HG02943 (cell line): ENCODE measurements around the gene KCNJ12.
"Not testable (repeated sequence)": the region's sequence is repeated elsewhere in the genome, so short reads cannot be mapped to it uniquely, and the experiment has no call there.

ENCODE experiments used
- ATAC-seq: cut with Tn5 transposase; IDR thresholded peaks from one replicate; pipeline ENCODE4 v1.9.1; 2021; ENCODE audit warnings: mild to moderate bottlenecking, low read depth, moderate library complexity; ENCODE audit not compliant: unreplicated experiment

The KCNJ12 gene

GRCh38 chr17:21348926-21349261 lies 27.3 kb upstream of the KCNJ12 start:
- ATAC-seq = not testable (repeated sequence)

GRCh38 chr17:21349358-21350050 lies 26.7 kb upstream of the KCNJ12 start:
- not testable (repeated sequence) for ATAC-seq

- ATAC-seq = not testable (repeated sequence)
Measured at GRCh38 chr17:21350495-21350894, 25.7 kb upstream of the KCNJ12 start.

DNA sequence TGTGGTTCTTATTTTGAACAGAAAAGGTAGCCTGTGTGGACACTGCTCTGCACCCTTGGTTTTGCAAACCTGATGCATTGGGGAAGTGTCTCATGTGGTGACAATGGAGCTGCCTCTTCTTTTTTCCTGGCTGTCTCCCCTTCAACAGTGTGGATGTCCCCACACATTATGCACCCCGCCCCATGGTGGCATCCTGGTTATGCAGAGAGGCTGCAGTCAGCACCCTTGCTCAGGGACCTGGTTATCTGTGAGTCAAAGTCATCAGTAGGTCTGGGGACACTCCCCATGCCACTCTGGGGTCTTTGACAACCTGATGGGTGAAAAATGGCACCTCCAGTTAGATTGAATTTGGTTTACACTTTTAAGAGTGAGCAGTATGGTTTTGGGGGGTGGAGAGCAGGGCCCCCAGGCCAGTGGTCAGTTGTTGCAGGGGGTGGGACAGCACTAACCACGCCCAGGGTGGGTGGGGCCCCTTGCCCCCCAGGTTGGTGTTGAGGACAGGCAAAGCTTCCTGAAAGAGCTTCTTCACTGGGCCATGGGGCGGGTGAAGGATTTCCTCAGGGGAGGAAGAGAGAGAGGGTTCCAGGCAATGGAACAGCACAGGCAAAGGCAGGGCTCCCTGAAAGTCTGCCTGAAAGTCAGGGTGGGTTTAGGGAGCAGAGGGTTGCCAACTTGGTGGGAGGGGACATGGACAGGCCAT lies 24.6 kb upstream of the KCNJ12 start:
- ATAC-seq = no peak

DNA sequence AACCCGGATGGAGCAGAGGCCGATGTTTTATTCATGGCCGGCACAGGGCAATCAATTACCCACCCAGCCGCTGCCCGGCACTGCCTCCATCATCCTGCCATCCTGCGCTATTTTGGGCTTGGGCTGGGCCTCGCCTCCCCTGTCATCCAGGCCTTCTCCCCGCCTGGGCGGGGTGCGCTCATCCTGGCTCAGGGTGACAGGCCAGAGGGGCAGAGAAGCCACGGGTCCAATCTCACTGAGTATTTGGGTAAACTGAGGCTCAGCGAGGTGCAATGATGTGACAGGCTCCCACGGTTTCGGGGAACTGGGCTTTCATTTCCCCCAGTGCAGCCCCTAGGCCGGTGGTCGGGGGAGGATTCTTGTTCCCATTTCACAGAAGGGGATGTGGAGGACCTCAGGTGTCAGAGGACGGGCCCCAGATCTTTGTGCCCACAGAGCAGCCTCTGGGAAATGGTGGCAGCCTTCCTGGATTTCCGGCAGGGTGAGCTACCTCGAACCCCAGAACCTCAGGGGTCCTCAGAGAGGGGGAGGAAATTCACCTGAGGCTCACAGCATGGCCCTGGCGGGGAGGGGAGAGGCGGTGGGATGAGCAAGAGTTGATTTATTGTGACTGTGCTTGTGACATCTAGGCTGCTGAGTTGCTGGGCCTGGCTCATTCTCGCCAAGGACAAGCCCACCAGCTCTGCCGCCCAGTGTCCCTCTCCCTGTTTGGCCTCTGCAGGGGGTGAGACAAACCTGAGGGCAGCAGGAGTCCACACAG lies 23.8 kb upstream of the KCNJ12 start:
- ATAC-seq = no peak

DNA sequence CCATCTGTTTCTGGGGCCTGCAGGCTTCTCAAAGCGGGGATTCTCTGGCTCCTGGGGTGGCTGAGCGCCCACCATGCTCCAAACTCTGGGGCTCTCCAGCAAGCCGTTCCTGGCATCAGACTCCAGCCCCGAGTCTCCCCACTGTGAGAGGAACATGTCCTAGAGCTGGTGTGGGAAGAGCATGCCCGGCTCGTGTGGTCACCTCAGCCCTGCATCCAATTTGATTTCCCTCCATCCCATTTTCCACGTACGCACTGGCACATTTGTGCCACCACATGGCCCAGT lies 23.2 kb upstream of the KCNJ12 start:
- no peak for ATAC-seq

GRCh38 chr17:21353326-21354010 lies 22.7 kb upstream of the KCNJ12 start:
- no peak for ATAC-seq

GRCh38 chr17:21354796-21355385 lies 21.3 kb upstream of the KCNJ12 start:
- ATAC-seq = no peak

DNA sequence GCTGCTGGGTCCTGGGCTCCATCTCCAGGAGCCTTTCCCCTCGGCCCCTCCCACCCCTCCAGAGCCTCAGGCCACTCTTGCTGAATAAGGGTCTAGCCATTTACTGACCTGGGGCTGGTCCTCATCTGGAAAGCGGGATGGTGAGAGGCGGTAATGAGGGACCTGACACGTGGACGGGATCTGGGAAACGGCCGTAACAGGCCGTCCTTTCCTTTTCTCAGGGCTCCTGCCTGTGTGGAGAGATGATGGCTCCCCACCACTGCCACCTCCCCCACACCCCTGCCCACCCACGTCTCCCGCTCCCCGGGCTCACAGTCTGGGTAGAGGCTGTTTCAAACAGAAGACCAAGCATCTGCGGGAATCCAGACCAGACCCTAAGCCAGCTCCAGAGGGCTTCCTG lies 20.6 kb upstream of the KCNJ12 start:
- ATAC-seq = no peak

GRCh38 chr17:21356537-21357127 lies 19.5 kb upstream of the KCNJ12 start:
- ATAC-seq = no peak

DNA sequence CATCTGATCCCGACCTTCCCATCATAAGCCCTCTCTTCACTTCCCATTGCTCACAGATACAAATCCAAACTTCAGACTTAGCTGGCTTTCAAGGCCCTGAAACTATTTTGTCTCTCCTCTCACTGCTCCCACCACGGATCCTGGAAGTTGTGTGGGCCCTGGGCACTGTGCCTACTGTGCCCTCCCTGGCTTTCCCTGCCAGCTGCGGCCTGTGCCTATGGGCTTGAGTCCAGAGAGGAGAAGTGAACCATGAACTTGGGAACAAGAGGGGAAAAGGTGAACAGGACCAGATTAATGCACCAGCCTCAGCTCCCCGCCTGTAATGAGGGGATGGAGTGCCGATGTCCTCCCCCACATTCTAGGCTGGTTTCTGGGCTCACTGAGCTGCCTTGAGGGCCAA lies 18.9 kb upstream of the KCNJ12 start:
- ATAC-seq = no peak

DNA sequence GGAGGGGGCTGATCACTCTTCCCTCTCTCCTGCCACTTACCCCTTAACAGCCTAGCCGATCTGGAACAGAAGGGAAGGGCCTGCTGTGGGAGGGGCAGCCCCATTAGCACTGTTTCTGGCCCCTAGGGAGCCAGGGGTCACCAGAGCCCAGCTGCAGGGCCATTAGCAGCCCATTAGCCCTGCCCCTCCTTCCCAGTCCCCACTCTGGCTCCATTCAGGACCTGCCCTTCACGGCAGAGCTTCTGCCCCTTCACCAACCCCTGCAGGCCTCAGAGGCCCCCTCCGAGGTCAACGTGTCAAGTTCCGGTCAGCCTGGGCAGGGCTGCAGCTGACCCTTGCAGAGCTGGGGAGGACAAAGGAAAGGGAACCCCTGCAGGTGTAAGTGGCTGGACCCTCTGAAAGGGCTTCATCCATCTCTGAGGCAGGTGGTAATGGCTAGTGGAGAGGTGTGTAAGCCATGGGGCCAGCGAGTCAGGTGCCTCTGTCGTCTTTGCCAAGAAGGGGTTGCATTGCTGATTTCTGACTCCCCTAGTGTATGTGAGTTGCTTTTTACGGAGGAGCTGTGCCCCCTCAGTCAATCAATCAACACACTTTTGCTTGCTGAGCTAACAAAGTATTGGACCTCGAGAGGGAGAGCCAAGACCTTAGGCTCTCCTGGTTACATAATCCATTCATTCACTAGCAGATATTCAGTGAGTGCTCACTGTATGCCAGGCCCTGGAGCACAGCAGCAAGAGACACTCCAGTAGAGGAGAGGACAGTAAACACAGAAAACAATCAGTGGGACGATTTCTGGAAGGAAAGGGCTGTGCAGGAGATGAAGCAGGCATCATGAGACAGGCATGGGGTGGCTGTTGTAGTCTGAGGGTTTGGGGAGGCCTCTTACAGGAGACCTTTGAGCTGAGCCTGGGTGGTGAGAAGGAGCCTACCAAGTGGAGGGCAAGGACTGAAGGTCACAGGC lies 18.2 kb upstream of the KCNJ12 start:
- no peak for ATAC-seq

DNA sequence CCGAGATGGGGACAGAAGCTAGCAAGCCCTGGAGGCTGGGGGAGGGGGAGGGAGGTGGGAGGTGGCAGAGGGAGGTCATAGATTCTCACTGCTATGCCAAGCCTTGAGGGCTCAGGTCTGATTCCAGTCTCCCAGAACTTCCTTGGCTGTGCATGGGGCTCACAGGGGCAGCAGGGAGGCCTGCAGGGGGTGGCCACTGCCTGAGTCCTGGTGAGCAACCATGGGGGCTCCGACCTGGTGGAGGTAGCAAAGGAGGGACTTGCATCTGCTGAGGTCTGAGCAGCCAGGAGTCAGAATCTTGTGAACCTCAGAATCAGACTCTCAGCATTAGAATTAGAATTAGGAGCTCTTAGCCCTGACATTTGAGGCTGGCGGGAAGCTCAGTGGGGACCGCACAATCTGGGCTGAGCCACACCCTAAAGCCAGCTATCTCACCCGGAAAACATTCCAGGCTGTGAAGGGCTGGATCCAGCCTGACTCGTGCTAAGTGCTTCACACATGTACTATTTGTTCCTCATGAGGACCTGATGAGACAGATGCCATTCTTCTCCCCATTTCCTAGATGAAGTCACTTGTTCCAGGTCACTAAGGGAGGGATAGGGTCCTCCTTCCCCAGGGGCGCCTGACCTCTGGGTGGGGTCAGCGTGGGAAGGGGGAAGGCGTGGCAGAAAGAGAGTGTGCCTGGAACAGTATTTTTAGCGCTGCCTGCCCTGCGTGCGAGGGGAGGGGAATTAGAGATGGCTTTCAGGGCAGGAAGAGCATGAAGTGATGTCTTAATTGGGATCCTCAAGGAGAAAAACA lies 17.3 kb upstream of the KCNJ12 start:
- no peak for ATAC-seq

- ATAC-seq = no peak
Measured at GRCh38 chr17:21359483-21359840, 16.7 kb upstream of the KCNJ12 start.

- no peak for ATAC-seq
Measured at GRCh38 chr17:21360048-21360447, 16.1 kb upstream of the KCNJ12 start.

DNA sequence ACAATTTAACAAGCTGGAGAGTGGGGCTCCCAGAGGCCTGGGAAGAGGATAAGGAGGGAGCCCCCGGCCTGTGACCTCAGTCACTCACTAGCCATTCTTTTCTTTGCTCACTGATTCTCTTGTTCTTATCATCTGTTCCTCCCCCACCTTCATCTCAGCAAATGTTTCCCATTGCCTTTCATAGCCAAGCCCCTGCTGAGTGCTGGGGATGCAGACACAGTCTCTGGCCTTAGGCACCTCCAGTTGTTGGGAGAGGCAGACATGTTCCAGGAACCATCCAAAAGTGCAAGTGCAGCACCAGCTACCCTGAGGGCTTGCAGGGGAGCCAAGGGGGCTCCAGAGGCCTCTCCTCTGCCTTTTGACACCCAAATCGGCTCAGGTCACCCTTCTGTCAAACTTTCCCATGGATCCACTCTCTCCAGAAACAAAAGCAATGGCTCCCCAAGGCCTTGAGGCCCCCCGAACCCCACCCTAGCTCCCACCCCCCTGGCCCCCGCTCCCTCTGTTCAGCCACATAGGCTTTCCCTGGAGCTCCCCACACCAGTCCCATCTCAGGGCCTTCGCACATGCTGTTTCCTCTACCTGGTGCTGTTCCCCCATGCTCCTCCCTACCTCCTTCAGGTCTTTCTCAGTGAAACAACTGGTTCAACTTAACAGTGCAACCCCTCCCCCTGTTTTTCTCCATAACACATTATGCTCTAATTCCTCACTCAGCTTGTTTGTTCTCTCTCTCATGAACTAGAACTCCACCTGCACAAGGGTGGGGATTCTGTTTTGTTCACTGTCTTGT lies 14.9 kb upstream of the KCNJ12 start:
- no peak for ATAC-seq

DNA sequence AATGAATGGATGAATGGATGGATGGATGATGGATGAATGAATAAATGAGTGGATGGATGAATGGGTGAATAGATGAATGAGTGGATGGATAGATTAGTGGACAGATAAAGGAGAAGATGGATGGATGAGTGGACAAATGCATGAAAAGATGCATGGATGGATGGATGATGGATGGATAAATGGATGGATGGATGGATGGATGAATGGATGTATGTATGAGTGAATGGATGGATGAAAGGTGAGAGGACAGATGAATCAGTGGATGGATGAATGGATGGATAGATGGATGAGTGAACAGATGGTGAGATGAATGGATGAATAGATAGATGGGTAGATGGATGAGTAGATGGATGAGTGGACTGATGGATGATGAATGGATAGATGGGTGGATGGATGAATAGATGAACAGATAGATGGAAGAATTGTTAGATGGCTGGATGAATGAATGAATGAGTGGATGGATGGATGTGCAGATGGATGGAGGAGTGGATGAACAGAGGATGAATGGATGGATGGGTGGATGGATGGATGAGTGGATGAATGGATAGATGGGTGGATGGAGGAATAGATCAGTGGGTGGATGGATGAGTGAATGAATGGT lies 13.7 kb upstream of the KCNJ12 start:
- no peak for ATAC-seq
